SU-DHL-6 (cell line): ENCODE measurements around the gene PKP2.

ENCODE experiments used
- EZH2phosphoT487 ChIP-seq: fragments of 200-600 bp; sonication (generic), shearing (Covaris generic); conservative IDR thresholded peaks from 2 replicates; pipeline ENCODE4 v1.6.1; 2018; ENCODE audit warnings: mild to moderate bottlenecking, antibody characterized with exemption, low read length, moderate library complexity, mixed read lengths
- TF ChIP-seq, protein P1 (sequence below): fragments of 200-600 bp; sonication (generic); IDR thresholded peaks from one replicate; pipeline ENCODE4 v1.5.1; 2017; ENCODE audit warnings: antibody characterized with exemption, mild to moderate bottlenecking, low read length, moderate library complexity; ENCODE audit not compliant: insufficient read depth, poor library complexity, severe bottlenecking

DNA sequence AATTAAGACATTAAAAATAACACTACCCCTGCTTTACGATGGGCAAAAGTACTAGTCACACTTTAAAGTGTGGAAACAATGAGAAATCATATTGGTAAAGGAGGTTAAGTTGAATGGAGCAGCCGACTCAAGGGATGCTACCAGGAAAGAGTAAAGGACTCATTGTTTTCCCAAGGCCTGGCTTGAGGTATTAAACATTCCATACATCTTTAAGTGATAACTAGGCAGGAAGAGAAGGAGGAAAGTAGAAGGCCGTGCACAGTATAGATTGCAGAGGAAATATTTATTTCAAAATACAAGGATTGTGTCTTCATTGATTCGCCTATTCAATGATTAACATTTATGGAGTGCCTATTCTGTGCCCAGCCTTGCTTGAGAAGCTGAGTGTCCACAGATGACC, 120.3 kb downstream of the PKP2 start:
- TF ChIP-seq, protein P1, sequence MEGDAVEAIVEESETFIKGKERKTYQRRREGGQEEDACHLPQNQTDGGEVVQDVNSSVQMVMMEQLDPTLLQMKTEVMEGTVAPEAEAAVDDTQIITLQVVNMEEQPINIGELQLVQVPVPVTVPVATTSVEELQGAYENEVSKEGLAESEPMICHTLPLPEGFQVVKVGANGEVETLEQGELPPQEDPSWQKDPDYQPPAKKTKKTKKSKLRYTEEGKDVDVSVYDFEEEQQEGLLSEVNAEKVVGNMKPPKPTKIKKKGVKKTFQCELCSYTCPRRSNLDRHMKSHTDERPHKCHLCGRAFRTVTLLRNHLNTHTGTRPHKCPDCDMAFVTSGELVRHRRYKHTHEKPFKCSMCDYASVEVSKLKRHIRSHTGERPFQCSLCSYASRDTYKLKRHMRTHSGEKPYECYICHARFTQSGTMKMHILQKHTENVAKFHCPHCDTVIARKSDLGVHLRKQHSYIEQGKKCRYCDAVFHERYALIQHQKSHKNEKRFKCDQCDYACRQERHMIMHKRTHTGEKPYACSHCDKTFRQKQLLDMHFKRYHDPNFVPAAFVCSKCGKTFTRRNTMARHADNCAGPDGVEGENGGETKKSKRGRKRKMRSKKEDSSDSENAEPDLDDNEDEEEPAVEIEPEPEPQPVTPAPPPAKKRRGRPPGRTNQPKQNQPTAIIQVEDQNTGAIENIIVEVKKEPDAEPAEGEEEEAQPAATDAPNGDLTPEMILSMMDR = no peak
- TF ChIP-seq EZH2phosphoT487 = no peak
